ENCODE measurements around the gene SH3BP4. TPM values are rescaled to one million over a fixed set of nuclear protein-coding genes. Genes with fewer than 3 reads are reported as not detected.

The SH3BP4 gene
- total RNA-seq, 1 donor from 2014 or later, result 45.7 TPM

GRCh38 chr2:235102896-235103295, 151.1 kb downstream of the SH3BP4 start:
- H3K27me3 Mint-ChIP-seq, result peaks cover 8% of the 10 kb centered on the region
- no peak overlapping the region for H3K4me3 Mint-ChIP-seq (ENCODE audit: low read depth)
- DNase-seq (ENCODE audit: low spot score, unreplicated experiment), result no peak
- H3K9me3 Mint-ChIP-seq (ENCODE audit: low read depth), result no peaks in the 10 kb centered on the region
- H3K36me3 Mint-ChIP-seq (ENCODE audit: insufficient read depth), result no peaks in the 10 kb centered on the region
- H3K27ac Mint-ChIP-seq, result no peak overlapping the region
- no peak for TF ChIP-seq CTCF (IDR thresholded peaks at IDR 0.05; ENCODE audit: unreplicated experiment)
- H3K4me1 Mint-ChIP-seq (ENCODE audit: low read depth), result peaks cover 12% of the 10 kb centered on the region

Data from progenitor cell of endocrine pancreas (in vitro differentiated cells).